Neutrophil (primary cell): ENCODE measurements around the gene NFATC2.

Experiments used
- H3K27ac ChIP-seq: fragments of 200-600 bp; sonication (generic); 2 replicates; pipeline ENCODE4 v1.5.1; 2016; ENCODE audit warnings: mild to moderate bottlenecking, moderate library complexity
- H3K27me3 ChIP-seq: fragments of 200-600 bp; sonication (generic); 2 replicates; pipeline ENCODE4 v1.6.0; 2016; ENCODE audit warnings: mild to moderate bottlenecking
- H3K36me3 ChIP-seq: fragments of 200-600 bp; sonication (generic); 2 replicates; pipeline ENCODE4 v1.5.1; 2017
- H3K4me1 ChIP-seq, 2 experiments: fragments of 200-600 bp in 1 of 2; sonication (generic) in 1 of 2; 1 replicate in 1 of 2; 2 replicates in 1 of 2; pipeline versions ENCODE4 v1.5.1 to v1.6.1; 2013 to 2016; ENCODE audit warnings: low read depth in 1 of 2, low read length in 1 of 2, mild to moderate bottlenecking in 1 of 2, moderate library complexity in 1 of 2; ENCODE audit not compliant: control insufficient read depth in 1 of 2, insufficient read depth in 1 of 2
- H3K4me3 ChIP-seq, 2 experiments: fragments of 200-600 bp in 1 of 2; sonication (generic) in 1 of 2; 1 replicate in 1 of 2; 2 replicates in 1 of 2; pipeline ENCODE4 v1.5.1; 2013 to 2016; ENCODE audit warnings: low read depth in 1 of 2, low read length in 1 of 2, mild to moderate bottlenecking in 1 of 2, moderate library complexity in 1 of 2
- H3K9me3 ChIP-seq: fragments of 200-600 bp; sonication (generic); 2 replicates; pipeline ENCODE4 v1.5.1; 2016
- CTCF ChIP-seq: fragments of 200-600 bp; sonication (generic); IDR thresholded peaks from 2 replicates; pipeline ENCODE4 v1.5.1; 2016; ENCODE audit warnings: antibody characterized with exemption

NFATC2 gene

DNA sequence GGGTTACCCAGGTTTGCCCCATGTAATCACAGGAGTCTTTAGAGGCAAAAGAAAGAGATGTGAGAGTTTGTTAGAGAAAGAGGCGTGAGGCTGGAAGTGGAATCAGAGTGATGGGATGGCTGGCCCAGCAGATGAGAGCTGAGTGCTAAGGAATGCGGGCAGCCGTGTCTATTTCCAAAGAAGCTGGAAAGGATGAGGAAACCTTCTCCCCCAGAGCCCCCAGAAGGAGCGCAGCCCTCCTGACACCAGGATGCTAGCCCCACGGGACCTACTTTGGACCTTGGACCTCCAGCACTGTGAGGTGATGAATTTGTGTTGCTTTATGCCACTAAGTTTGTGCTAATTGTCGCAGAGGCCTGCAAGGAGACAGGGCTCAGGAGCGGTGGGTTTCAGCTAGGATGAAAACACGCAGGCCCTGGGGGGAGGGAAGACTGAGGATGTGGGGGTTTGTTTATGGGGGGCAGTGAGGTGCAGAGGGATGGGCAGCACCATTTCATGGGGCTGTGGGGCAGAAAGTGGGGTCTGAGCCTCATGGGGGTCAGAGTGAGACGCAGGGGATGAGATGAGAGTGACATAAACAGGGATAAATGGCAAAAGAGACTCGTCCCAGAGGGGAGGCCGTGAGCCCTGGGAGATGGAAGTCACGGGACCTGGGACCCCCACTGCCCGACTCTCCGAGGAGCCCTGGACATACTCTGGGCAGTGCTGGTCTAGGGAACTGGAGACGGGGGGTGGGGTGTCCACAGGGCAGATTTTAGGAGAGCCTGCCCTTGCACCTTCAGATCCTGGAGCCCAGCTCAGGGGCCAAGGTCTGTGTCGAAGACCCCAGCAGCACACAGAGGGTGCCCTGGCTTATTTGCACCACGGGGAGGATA, 160.2 kb downstream of the NFATC2 start:
- no peak for TF ChIP-seq CTCF
- no peaks in the 10 kb centered on the region for H3K36me3 ChIP-seq

DNA sequence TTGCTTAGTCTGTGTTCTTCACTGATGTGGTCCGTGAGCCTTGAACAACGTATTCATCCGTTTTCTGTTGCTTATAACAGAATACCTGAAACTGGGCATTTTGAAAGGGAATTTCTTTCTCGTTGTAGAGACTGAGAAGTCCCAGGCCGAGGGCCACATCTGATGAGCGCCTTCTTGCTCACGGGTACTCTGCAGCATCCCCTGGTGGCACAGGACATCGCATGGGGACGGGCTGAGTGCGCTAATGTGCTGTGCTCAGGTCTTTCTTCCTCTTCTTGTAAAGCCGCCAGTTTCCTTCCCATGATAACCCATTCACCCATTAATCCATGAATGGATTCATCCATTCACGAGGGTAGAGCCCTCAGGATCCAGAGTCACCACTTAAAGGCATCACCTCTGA, 161.0 kb downstream of the NFATC2 start:
- Histone ChIP-seq H3K9me3 (no peaks in the 10 kb centered on the region), H3K36me3 (no peaks in the 10 kb centered on the region), H3K27ac (no peak overlapping the region), H3K4me1 (no peaks in the 10 kb centered on the region), H3K4me3 (no peak overlapping the region), H3K27me3 (no peaks in the 10 kb centered on the region)
- TF ChIP-seq CTCF = no peak

More for the DNA sequence above, 160.2 kb downstream of the NFATC2 start:
- H3K9me3 ChIP-seq = no peaks in the 10 kb centered on the region
- H3K4me1 ChIP-seq = no peaks in the 10 kb centered on the region
- no peak overlapping the region for H3K4me3 ChIP-seq
- no peaks in the 10 kb centered on the region for H3K27me3 ChIP-seq
- no peak overlapping the region for H3K27ac ChIP-seq

DNA sequence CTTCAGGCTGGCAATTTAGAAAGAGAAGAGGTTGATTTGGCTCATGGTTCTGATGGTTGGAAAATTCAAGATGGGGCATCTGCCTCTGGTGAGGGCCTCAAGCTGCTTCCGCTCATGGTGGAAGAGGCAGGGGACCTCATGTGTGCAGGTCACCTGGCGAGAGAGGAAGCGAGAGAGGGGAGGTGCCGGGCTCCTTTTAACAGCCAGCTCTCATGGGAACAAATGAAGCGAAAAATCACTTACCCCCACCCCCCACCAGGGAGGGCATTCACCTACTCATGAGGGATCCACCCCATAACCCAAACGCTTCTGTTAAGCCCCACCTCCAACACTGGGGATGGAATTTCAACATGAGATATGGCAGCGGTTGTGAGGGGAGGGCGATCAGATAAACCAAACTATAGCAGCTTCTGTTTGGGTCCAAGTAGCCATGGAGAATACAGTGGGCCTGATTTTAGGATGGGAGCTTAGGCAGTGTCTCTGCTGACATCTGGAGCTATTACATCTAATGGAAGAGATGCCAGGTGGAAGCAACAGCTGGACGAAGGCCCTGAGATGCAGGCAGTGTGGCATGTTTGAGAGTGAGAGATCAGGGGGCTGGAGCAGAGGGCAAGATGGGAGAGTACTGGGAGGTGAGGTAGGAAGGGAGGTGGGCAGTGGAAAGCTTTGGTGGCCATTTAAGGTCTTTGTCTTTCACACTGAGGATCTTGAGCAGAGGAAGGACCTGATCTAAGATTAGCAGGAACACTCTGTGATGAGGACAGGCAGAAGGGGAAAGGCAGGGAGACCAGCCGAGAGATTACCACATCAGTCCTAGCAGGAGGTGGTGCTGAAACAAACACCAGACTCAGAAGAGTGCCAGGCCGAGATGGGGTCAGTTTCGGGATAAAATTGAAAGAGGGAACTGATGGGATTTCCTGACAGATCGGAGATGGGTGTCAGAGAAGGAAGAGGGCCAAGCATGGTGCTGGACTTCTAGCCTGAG, 161.8 kb downstream of the NFATC2 start:
- Histone ChIP-seq H3K4me1 (no peaks in the 10 kb centered on the region), H3K27me3 (no peaks in the 10 kb centered on the region), H3K4me3 (no peak overlapping the region), H3K9me3 (no peaks in the 10 kb centered on the region), H3K36me3 (no peaks in the 10 kb centered on the region), H3K27ac (no peak overlapping the region)
- TF ChIP-seq CTCF = no peak

- Histone ChIP-seq H3K9me3 (no peaks in the 10 kb centered on the region), H3K4me1 (no peaks in the 10 kb centered on the region), H3K4me3 (no peak overlapping the region), H3K27me3 (no peaks in the 10 kb centered on the region), H3K27ac (no peak overlapping the region), H3K36me3 (no peaks in the 10 kb centered on the region)
- TF ChIP-seq CTCF = no peak
Measured at GRCh38 chr20:51379601-51380341, 162.7 kb downstream of the NFATC2 start.
